GM10248 (cell line): ENCODE data around the gene MEIOB.

Experiments used
- CTCF ChIA-PET: fragments of 300-600 bp; sonication (Branson Sonifier 250); formaldehyde crosslinking; extraction: SDS; loops from one replicate; lab custom pipeline; 2021; ENCODE audit warnings: antibody characterized with exemption; lab: Yijun Ruan, JAX
- POLR2A ChIA-PET: fragments of 350-650 bp; sonication (Branson Sonifier 250); formaldehyde crosslinking; extraction: SDS; loops from one replicate; lab custom pipeline; 2020; ENCODE audit warnings: antibody characterized with exemption; lab: Yijun Ruan, JAX
- DNase-seq: peaks from one replicate; pipeline ENCODE4 v3.0.0; 2012; ENCODE audit errors: extremely low spot score
- CTCF ChIP-seq: IDR thresholded peaks from 2 replicates; pipeline ENCODE4 v1.5.1; 2012; ENCODE audit warnings: mild to moderate bottlenecking, low read depth; ENCODE audit errors: extremely low read depth, missing control alignments, control extremely low read depth

The MEIOB gene

GRCh38 chr16:1790611-1791255 lies 81.2 kb downstream of the MEIOB start:
- POLR2A ChIA-PET = interaction anchor here (1.3 kb wide), 1 partner anchor 8 kb away, joined by 5 read pairs; the partner anchor contains the start of genes NUBP2 and SPSB3
- CTCF ChIA-PET = interaction anchor here (1.7 kb wide), 1 partner anchor 11 kb away, joined by 5 read pairs; no protein-coding TSS in a partner anchor
- DNase-seq = no peak
- no peak for TF ChIP-seq CTCF

GRCh38 chr16:1790261-1790610 lies 81.7 kb downstream of the MEIOB start:
- no peak for TF ChIP-seq CTCF
- POLR2A ChIA-PET = no interaction called here

GRCh38 chr16:1789643-1790045 lies 82.3 kb downstream of the MEIOB start:
- no peak for DNase-seq
- no peak for TF ChIP-seq CTCF
- ChIA-PET POLR2A (no interaction called here), CTCF (no interaction called here)

More at GRCh38 chr16:1790261-1790610, 81.7 kb downstream of the MEIOB start:
- no peak for DNase-seq
- CTCF ChIA-PET = no interaction called here

- POLR2A ChIA-PET = no interaction called here
- CTCF ChIA-PET = interaction anchor here (1.1 kb wide), 1 partner anchor 16 kb away, joined by 4 read pairs; the partner anchor contains the start of genes EME2 and MRPS34
- no peak for TF ChIP-seq CTCF
- DNase-seq = no peak
These were observed 83.3 kb downstream of the MEIOB start for GRCh38 chr16:1788708-1789100.

GRCh38 chr16:1788095-1788707 lies 83.8 kb downstream of the MEIOB start:
- ChIA-PET POLR2A (no interaction called here), CTCF (interaction anchor here (1.1 kb wide), 1 partner anchor 15 kb away, joined by 4 read pairs; the partner anchor contains the start of genes EME2 and MRPS34)
- DNase-seq = no peak
- no peak for TF ChIP-seq CTCF

- CTCF ChIA-PET = interaction anchor here (1.1 kb wide), 1 partner anchor 15 kb away, joined by 4 read pairs; the partner anchor contains the start of genes EME2 and MRPS34
- POLR2A ChIA-PET = no interaction called here
- no peak for TF ChIP-seq CTCF
- DNase-seq = no peak
These were observed 84.5 kb downstream of the MEIOB start for GRCh38 chr16:1787322-1788094.
